Sigmoid colon (tissue), 7 donors: ENCODE measurements around the gene ITPR1. TPM values are rescaled to one million over a fixed set of nuclear protein-coding genes. Genes with fewer than 3 reads are reported as not detected.

Source experiments
- DNase-seq: peaks from one replicate; pipeline ENCODE4 v3.0.0-alpha.2; 2019
- H3K27ac ChIP-seq, 4 donors: fragments of 200-600 bp; sonication (generic); one replicate each; pipeline ENCODE4 v1.5.1; 2016 to 2019; ENCODE audit warnings: mild to moderate bottlenecking in 1 of 4
- H3K27me3 ChIP-seq, 3 donors: fragments of 200-600 bp; sonication (generic); one replicate each; pipeline ENCODE4 v1.5.1; 2019; ENCODE audit warnings: mild to moderate bottlenecking in 1 of 3
- H3K36me3 ChIP-seq, 4 donors: fragments of 200-600 bp; sonication (generic); one replicate each; pipeline ENCODE4 v1.5.1; 2016 to 2019
- H3K4me1 ChIP-seq, 4 donors: fragments of 200-600 bp; sonication (generic); one replicate each; pipeline ENCODE4 v1.5.1; 2017 to 2019
- H3K4me3 ChIP-seq, 4 donors: fragments of 200-600 bp; sonication (generic); one replicate each; pipeline ENCODE4 v1.5.1; 2017 to 2019; ENCODE audit warnings: mild to moderate bottlenecking in 2 of 4, moderate library complexity in 1 of 4
- H3K9me3 ChIP-seq, 4 donors: fragments of 200-600 bp in 3 of 4; sonication (generic) in 3 of 4; one replicate each; pipeline versions ENCODE4 v1.5.1 to v1.6.1; 2013 to 2019
- CTCF ChIP-seq, 4 experiments: fragments of 450-650 bp in 3 of 4; fragments of 200-600 bp in 1 of 4; IDR thresholded peaks; one replicate each; pipeline ENCODE4 v1.5.1; 2016 to 2019; ENCODE audit warnings: antibody characterized with exemption in 4 of 4, mild to moderate bottlenecking in 3 of 4, moderate library complexity in 2 of 4
- EP300 ChIP-seq, 4 donors: sonication (generic); formaldehyde crosslinking; IDR thresholded peaks; one replicate each; pipeline ENCODE4 v1.6.1; 2017; ENCODE audit warnings: antibody characterized with exemption in 4 of 4
- POLR2A ChIP-seq, 2 donors: fragments of 450-650 bp; IDR thresholded peaks; one replicate each; pipeline ENCODE4 v1.6.1; 2016; ENCODE audit warnings: antibody characterized with exemption in 2 of 2, mild to moderate bottlenecking in 2 of 2, moderate library complexity in 2 of 2
- POLR2AphosphoS5 ChIP-seq, 4 donors: sonication (generic); formaldehyde crosslinking; IDR thresholded peaks; one replicate each; pipeline ENCODE4 v1.6.1; 2017; ENCODE audit warnings: antibody characterized with exemption in 4 of 4
- WGBS, 2 donors: extraction: QIAGEN DNeasy Blood & Tissue Kit; methylation state at CpG; one replicate each; pipeline ENCODE4 v1.1.7; 2013; 5-methylcytosine and 5-hydroxymethylcytosine counted together
- intact Hi-C: fragments of 100-400 bp; cut with DNase I; formaldehyde crosslinking; loops from one replicate; pipeline ENCODE4 v1.15.1; 2023
- polyA plus RNA-seq, 3 donors: library from polyadenylated mRNA; stranded (reverse); fragments of 200-250 nt; gene quantifications; one replicate each; pipeline ENCODE4 v1.2.3, GENCODE V29; 2013
- total RNA-seq, 4 donors: library from RNA; depleted of rRNA; stranded (reverse); fragments of >200 nt; gene quantifications; one replicate each; pipeline ENCODE4 v1.1.0, GENCODE V29; 2016
- donor health status: healthy with polysubstance abuse.
- donor health status: Bipolar disorder and iron deficiency.
- donor health status: healthy.

ITPR1 gene
- total and polyA plus RNA-seq, 7 donors = 1.4 to 206 (median 111) TPM

DNA sequence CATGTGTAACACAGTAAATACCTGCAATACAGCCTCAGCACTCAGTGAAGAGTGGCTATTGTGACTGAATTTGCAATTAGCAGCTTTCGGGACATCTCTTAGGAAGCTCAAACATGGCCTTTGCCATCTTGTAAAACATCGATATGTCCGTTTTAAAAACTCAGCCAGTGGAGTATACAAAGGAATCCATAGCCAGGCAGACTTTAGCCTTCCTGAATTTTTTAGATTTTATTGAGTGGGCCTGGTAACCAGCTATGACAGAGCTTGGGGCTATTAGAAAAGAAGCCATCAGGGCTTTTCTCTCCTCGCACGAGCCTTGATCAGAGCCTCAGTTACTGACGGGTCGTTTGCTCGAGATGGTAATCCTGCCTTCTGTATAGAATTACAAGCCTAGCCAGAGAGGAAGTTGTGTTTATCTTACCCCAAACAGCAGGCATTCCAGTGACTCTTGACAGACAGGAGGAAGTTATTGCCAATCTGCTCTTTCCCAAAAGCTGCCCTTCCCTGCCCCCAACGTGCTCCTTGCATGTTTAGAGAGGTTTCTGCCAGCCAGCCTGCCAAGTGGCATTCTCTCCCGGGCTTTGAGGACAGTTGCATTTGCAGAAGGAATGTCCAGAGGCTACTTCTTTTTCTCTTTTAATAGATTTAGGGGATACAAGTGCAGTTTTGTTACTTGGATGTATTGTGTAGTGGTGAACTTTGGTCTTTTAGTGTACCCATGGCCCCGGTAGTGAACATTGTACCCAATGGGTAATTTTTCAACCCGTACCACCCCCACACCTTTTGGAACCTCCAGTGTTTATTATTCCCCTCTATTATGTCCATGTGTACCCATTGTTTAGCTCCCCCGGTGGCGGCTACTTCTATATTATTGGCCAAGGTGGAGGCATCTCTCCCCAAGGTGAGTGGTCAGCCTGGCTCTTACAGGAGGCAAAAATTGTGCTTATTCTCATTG is 40.6 kb downstream of the ITPR1 start:
- Histone ChIP-seq H3K27ac (peak overlapping the region; percentile 6 to 74 (median 44)), H3K36me3 (no peaks in the 10 kb centered on the region), H3K9me3 (no peaks in the 10 kb centered on the region), H3K4me1 (peaks cover 0 to 61% (median 50%) of the 10 kb centered on the region in 4 donors), H3K27me3 (no peaks in the 10 kb centered on the region), H3K4me3 (no peak overlapping the region)
- TF ChIP-seq POLR2AphosphoS5 (IDR thresholded peaks at IDR 0.05) (no peak), EP300 (IDR thresholded peaks at IDR 0.05) (no peak), POLR2A (IDR thresholded peaks at IDR 0.05) (no peak), CTCF (IDR thresholded peaks at IDR 0.05) (no peak)
- DNase-seq = no peak
- 35 to 41% methylated on average over 14 of the region's 14 CpGs for WGBS, 2 donors
- intact Hi-C loops = no loop called here

DNA sequence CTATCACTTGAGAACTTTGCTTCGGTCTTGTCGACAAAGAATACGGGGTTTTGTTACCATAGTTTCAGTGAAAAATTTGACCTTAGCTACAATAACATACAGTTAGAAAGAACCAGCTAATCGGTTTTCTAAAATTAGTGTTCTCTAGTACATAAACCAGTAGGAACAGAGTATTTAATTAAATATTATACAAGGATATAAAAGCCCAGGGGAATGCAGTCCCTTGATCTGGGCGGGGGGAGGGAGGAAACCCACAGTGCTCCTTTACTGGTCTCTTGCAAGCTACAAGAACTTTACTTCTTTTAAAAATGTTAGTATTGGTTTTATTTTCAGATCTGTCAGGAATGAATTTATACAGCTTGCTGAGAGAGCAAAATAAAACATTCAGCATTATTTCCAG is 41.8 kb downstream of the ITPR1 start:
- peak overlapping the region in 2 of 4 donors; percentile 47 to 74 for H3K27ac ChIP-seq
- no peak for DNase-seq
- 76 to 79% methylated on average over 5 of the region's 5 CpGs for WGBS, 2 donors
- H3K9me3 ChIP-seq = no peaks in the 10 kb centered on the region
- intact Hi-C loops = no loop called here
- H3K36me3 ChIP-seq = no peaks in the 10 kb centered on the region
- no peak overlapping the region for H3K4me3 ChIP-seq
- peaks cover 0 to 56% (median 47%) of the 10 kb centered on the region in 4 donors for H3K4me1 ChIP-seq
- no peaks in the 10 kb centered on the region for H3K27me3 ChIP-seq
- no peak for TF ChIP-seq CTCF (IDR thresholded peaks at IDR 0.05)
- no peak for TF ChIP-seq POLR2A (IDR thresholded peaks at IDR 0.05)
- no peak for TF ChIP-seq POLR2AphosphoS5 (IDR thresholded peaks at IDR 0.05)
- TF ChIP-seq EP300 (IDR thresholded peaks at IDR 0.05) = no peak

GRCh38 chr3:4536260-4536659 is 43.1 kb downstream of the ITPR1 start:
- intact Hi-C loops = no loop called here
- Histone ChIP-seq H3K27me3 (no peaks in the 10 kb centered on the region), H3K4me3 (no peak overlapping the region), H3K36me3 (no peaks in the 10 kb centered on the region), H3K27ac (peak overlapping the region in 2 of 4 donors; percentile 0 to 74), H3K9me3 (no peaks in the 10 kb centered on the region), H3K4me1 (peaks cover 0 to 54% (median 45%) of the 10 kb centered on the region in 4 donors)
- 70 to 71% methylated on average over 1 of the region's 1 CpG for WGBS, 2 donors
- DNase-seq = no peak
- no peak for TF ChIP-seq POLR2A (IDR thresholded peaks at IDR 0.05)
- no peak for TF ChIP-seq POLR2AphosphoS5 (IDR thresholded peaks at IDR 0.05)
- TF ChIP-seq CTCF (IDR thresholded peaks at IDR 0.05) = no peak
- TF ChIP-seq EP300 (IDR thresholded peaks at IDR 0.05) = no peak

GRCh38 chr3:4540267-4540666 is 47.1 kb downstream of the ITPR1 start:
- Histone ChIP-seq H3K36me3 (no peaks in the 10 kb centered on the region), H3K4me1 (peaks cover 0 to 16% (median 6%) of the 10 kb centered on the region in 4 donors), H3K27me3 (no peaks in the 10 kb centered on the region), H3K27ac (no peak overlapping the region), H3K4me3 (no peak overlapping the region), H3K9me3 (no peaks in the 10 kb centered on the region)
- WGBS, 2 donors = 95 to 98% methylated on average over 4 of the region's 4 CpGs
- TF ChIP-seq EP300 (IDR thresholded peaks at IDR 0.05) (no peak), POLR2AphosphoS5 (IDR thresholded peaks at IDR 0.05) (no peak), CTCF (IDR thresholded peaks at IDR 0.05) (no peak), POLR2A (IDR thresholded peaks at IDR 0.05) (no peak)
- no peak for DNase-seq
- intact Hi-C loops = no loop called here
